PC-9 (cell line): Measurements from ENCODE around the gene IGIP.

Experiments
- EZH2 ChIP-seq: fragments of 200-600 bp; sonication (generic); IDR thresholded peaks from 2 replicates; pipeline ENCODE4 v1.8.0; 2017; ENCODE audit warnings: antibody characterized with exemption, low read depth
- TF ChIP-seq, protein P1 (sequence below): fragments of 200-600 bp; sonication (generic); conservative IDR thresholded peaks from 2 replicates; pipeline ENCODE4 v1.6.1; 2017; ENCODE audit warnings: mixed run types, antibody characterized with exemption, mild to moderate bottlenecking, moderate library complexity

DNA sequence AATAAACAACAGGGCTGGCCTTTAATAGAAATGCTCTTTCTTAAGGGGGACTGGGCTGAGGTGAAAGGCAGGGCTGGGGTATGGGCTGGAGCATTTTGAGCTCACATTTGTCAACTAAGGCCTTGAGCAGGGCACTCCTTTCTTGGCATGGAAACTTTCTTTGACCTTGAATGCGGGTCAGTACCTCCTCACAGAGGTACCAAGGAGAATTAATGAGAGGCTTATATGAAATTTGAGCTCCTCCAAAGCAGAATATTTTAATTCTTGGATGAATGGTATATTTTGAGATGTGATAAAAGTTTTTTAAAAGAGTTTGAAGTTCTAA lies 52.3 kb downstream of the IGIP start:
- TF ChIP-seq, protein P1, sequence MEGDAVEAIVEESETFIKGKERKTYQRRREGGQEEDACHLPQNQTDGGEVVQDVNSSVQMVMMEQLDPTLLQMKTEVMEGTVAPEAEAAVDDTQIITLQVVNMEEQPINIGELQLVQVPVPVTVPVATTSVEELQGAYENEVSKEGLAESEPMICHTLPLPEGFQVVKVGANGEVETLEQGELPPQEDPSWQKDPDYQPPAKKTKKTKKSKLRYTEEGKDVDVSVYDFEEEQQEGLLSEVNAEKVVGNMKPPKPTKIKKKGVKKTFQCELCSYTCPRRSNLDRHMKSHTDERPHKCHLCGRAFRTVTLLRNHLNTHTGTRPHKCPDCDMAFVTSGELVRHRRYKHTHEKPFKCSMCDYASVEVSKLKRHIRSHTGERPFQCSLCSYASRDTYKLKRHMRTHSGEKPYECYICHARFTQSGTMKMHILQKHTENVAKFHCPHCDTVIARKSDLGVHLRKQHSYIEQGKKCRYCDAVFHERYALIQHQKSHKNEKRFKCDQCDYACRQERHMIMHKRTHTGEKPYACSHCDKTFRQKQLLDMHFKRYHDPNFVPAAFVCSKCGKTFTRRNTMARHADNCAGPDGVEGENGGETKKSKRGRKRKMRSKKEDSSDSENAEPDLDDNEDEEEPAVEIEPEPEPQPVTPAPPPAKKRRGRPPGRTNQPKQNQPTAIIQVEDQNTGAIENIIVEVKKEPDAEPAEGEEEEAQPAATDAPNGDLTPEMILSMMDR: no peak
- TF ChIP-seq EZH2: no peak
